ENCODE data around the gene CCDC83.

DNA sequence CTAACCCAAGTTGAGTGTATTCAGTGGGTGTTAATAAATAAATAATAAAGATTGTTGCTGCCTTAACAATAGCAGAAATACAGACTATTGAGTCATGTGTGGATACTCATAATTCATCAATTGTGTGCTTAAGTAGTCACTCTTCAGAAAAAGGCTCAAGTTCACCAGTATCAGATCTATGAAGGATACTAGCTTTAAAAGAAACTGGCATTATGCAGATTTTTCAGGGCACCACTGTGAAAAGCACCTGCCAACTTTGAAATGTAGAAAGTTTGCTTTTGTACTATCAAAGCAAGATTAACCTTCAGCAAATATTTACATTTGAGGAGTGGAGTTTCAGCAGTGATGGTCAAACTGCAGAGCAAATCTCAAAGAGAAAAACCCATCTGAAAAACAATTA, 24.1 kb upstream of the CCDC83 start:
- TF ChIP-seq, protein P1, sequence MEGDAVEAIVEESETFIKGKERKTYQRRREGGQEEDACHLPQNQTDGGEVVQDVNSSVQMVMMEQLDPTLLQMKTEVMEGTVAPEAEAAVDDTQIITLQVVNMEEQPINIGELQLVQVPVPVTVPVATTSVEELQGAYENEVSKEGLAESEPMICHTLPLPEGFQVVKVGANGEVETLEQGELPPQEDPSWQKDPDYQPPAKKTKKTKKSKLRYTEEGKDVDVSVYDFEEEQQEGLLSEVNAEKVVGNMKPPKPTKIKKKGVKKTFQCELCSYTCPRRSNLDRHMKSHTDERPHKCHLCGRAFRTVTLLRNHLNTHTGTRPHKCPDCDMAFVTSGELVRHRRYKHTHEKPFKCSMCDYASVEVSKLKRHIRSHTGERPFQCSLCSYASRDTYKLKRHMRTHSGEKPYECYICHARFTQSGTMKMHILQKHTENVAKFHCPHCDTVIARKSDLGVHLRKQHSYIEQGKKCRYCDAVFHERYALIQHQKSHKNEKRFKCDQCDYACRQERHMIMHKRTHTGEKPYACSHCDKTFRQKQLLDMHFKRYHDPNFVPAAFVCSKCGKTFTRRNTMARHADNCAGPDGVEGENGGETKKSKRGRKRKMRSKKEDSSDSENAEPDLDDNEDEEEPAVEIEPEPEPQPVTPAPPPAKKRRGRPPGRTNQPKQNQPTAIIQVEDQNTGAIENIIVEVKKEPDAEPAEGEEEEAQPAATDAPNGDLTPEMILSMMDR (conservative IDR thresholded peaks at IDR 0.05 in 1 of 2, IDR thresholded peaks at IDR 0.05 in 1 of 2; ENCODE audit: low read depth in 1 of 2, low read length in 2 of 2), result no peak
- no peak for TF ChIP-seq EZH2 (IDR thresholded peaks at IDR 0.05; ENCODE audit: low read length, missing control alignments)

Measured in fibroblast of lung (primary cell).